Left renal pelvis (tissue), 4 donors: ENCODE data around the gene RHOXF2B. TPM values are rescaled to one million over a fixed set of nuclear protein-coding genes. Genes with fewer than 3 reads are reported as not detected.

Source experiments
- DNase-seq, 4 donors: peaks; one replicate each; pipeline ENCODE4 v3.0.0-alpha.2; 2013; ENCODE audit warnings: low read depth in 4 of 4, low spot score in 3 of 4
- polyA plus RNA-seq, 4 donors: library from polyadenylated mRNA; unstranded; fragments of 120-200 nt; gene quantifications; one replicate each; pipeline ENCODE4 v1.2.1, GENCODE V29; 2013; ENCODE audit not compliant: insufficient read length in 4 of 4

RHOXF2B gene
- polyA plus RNA-seq, 4 donors: 0.14 TPM; not detected in 3

GRCh38 chrX:120022763-120023162 lies 54.7 kb downstream of the RHOXF2B start:
- no peak for DNase-seq

Other genes with a start within 250 kb of the RHOXF2B start
- 10 to 100 TPM; 17.5 to 38.5 (median 31.2) TPM for gene UPF3B, start 224.7 kb downstream of the RHOXF2B start, polyA plus RNA-seq
- gene RNF113A, start 206.0 kb downstream of the RHOXF2B start, polyA plus RNA-seq: 10 to 100 TPM in 3 of 4 donors, 1 to 10 TPM in 1; 8.8 to 11.5 (median 10.7) TPM
- 100 to 1,000 TPM in 3 of 4 donors, 10 to 100 TPM in 1; 89.3 to 148 (median 135) TPM for gene NDUFA1, start 205.9 kb downstream of the RHOXF2B start, polyA plus RNA-seq
- under 1 TPM in 2 of 4 donors, not detected in 2; 0.42 to 0.76 TPM for gene AKAP14, start 181.8 kb downstream of the RHOXF2B start, polyA plus RNA-seq
- gene NKAP, start 133.9 kb downstream of the RHOXF2B start, polyA plus RNA-seq: 10 to 100 TPM; 10.6 to 16.4 (median 14.7) TPM
- 1 to 10 TPM in 2 of 4 donors, under 1 TPM in 1, not detected in 1; 0.86 to 2.4 (median 1.7) TPM for gene RHOXF1, start 38.2 kb upstream of the RHOXF2B start, polyA plus RNA-seq
- gene RHOXF2, start 80.9 kb upstream of the RHOXF2B start, polyA plus RNA-seq: under 1 TPM in 2 of 4 donors, not detected in 2; 0.04 to 0.83 TPM
- gene ZBTB33, start 173.1 kb upstream of the RHOXF2B start, polyA plus RNA-seq: 10 to 100 TPM; 20.7 to 35.3 (median 25.0) TPM
- gene TMEM255A, start 233.8 kb upstream of the RHOXF2B start, polyA plus RNA-seq: 10 to 100 TPM in 1 of 4 donors, 1 to 10 TPM in 1, under 1 TPM in 2; 0.49 to 13.5 (median 0.88) TPM